Neural progenitor cell (in vitro differentiated cells): ENCODE data around the gene ITLN2. TPM values are rescaled to one million over a fixed set of nuclear protein-coding genes. Genes with fewer than 3 reads are reported as not detected.
"Not testable (repeated sequence)": the region's sequence is repeated elsewhere in the genome, so short reads cannot be mapped to it uniquely, and the experiment has no call there.

ENCODE experiments used
- DNase-seq: peaks from one replicate; pipeline ENCODE4 v3.0.0-alpha.2; 2016; ENCODE audit warnings: low spot score
- H2AFZ ChIP-seq: fragments of 200-600 bp; sonication (generic); replicated peaks from 2 replicates; pipeline ENCODE4 v1.6.1; 2016; ENCODE audit warnings: antibody characterized with exemption
- H3F3A ChIP-seq: fragments of 200-600 bp; sonication (generic); 2 replicates; pipeline ENCODE4 v1.6.1; 2016; ENCODE audit warnings: antibody characterized with exemption, low read depth
- H3K27ac ChIP-seq: fragments of 200-600 bp; sonication (generic); 2 replicates; pipeline ENCODE4 v1.5.1; 2016; ENCODE audit warnings: mild to moderate bottlenecking
- H3K27me3 ChIP-seq: fragments of 200-600 bp; sonication (generic); 2 replicates; pipeline ENCODE4 v1.6.1; 2016; ENCODE audit warnings: mild to moderate bottlenecking, moderate library complexity
- H3K36me3 ChIP-seq: fragments of 200-600 bp; sonication (generic); 2 replicates; pipeline ENCODE4 v1.5.1; 2016
- H3K4me1 ChIP-seq: fragments of 200-600 bp; sonication (generic); 2 replicates; pipeline ENCODE4 v1.6.1; 2016; ENCODE audit warnings: mixed run types
- H3K4me2 ChIP-seq: fragments of 200-600 bp; sonication (generic); 2 replicates; pipeline ENCODE4 v1.6.1; 2016
- H3K4me3 ChIP-seq: fragments of 200-600 bp; sonication (generic); 2 replicates; pipeline ENCODE4 v1.5.1; 2016
- H3K79me2 ChIP-seq: fragments of 200-600 bp; sonication (generic); 2 replicates; pipeline ENCODE4 v1.6.1; 2016; ENCODE audit warnings: low read depth
- H3K9ac ChIP-seq: fragments of 200-600 bp; sonication (generic); 2 replicates; pipeline ENCODE4 v1.6.1; 2016
- H3K9me3 ChIP-seq: fragments of 200-600 bp; sonication (generic); 2 replicates; pipeline ENCODE4 v1.5.1; 2016; ENCODE audit warnings: low read depth
- H4K20me1 ChIP-seq: fragments of 200-600 bp; sonication (generic); 2 replicates; pipeline ENCODE4 v1.6.1; 2016; ENCODE audit warnings: low read depth
- H3K27ac Mint-ChIP-seq: 3 replicates; pipeline ENCODE4 v1.8.0; 2021; ENCODE audit warnings: mixed read lengths
- H3K27me3 Mint-ChIP-seq: 2 replicates; pipeline ENCODE4 v1.8.0; 2022; ENCODE audit warnings: low read depth, mild to moderate bottlenecking, inconsistent platforms, moderate library complexity, mixed read lengths; ENCODE audit not compliant: insufficient read depth
- H3K36me3 Mint-ChIP-seq: 3 replicates; pipeline ENCODE4 v1.8.0; 2021; ENCODE audit warnings: mixed read lengths
- H3K4me1 Mint-ChIP-seq: 3 replicates; pipeline ENCODE4 v1.8.0; 2021; ENCODE audit warnings: mixed read lengths
- H3K4me3 Mint-ChIP-seq: 3 replicates; pipeline ENCODE4 v1.8.0; 2021; ENCODE audit warnings: mild to moderate bottlenecking, moderate library complexity, mixed read lengths
- H3K9me3 Mint-ChIP-seq: 3 replicates; pipeline ENCODE4 v1.8.0; 2020; ENCODE audit warnings: mixed read lengths
- CTCF ChIP-seq: fragments of 200-600 bp; sonication (generic); IDR thresholded peaks from 2 replicates; pipeline ENCODE4 v1.5.1; 2017; ENCODE audit warnings: antibody characterized with exemption, mild to moderate bottlenecking
- EZH2 ChIP-seq: fragments of 200-600 bp; sonication (generic); IDR thresholded peaks from 2 replicates; pipeline ENCODE4 v1.6.1; 2017; ENCODE audit warnings: antibody characterized with exemption, mild to moderate bottlenecking, moderate library complexity
- EZH2phosphoT487 ChIP-seq: fragments of 200-600 bp; sonication (generic); IDR thresholded peaks from 2 replicates; pipeline ENCODE4 v1.6.1; 2017; ENCODE audit warnings: antibody characterized with exemption
- total RNA-seq: library from RNA; depleted of rRNA; stranded (reverse); fragments of >200 nt; gene quantifications from 2 replicates; pipeline ENCODE4 v1.2.3, GENCODE V29; 2015; ENCODE audit warnings: low replicate concordance

The ITLN2 gene
- total RNA-seq, 1 donor from 2014 or later, result not detected

DNA sequence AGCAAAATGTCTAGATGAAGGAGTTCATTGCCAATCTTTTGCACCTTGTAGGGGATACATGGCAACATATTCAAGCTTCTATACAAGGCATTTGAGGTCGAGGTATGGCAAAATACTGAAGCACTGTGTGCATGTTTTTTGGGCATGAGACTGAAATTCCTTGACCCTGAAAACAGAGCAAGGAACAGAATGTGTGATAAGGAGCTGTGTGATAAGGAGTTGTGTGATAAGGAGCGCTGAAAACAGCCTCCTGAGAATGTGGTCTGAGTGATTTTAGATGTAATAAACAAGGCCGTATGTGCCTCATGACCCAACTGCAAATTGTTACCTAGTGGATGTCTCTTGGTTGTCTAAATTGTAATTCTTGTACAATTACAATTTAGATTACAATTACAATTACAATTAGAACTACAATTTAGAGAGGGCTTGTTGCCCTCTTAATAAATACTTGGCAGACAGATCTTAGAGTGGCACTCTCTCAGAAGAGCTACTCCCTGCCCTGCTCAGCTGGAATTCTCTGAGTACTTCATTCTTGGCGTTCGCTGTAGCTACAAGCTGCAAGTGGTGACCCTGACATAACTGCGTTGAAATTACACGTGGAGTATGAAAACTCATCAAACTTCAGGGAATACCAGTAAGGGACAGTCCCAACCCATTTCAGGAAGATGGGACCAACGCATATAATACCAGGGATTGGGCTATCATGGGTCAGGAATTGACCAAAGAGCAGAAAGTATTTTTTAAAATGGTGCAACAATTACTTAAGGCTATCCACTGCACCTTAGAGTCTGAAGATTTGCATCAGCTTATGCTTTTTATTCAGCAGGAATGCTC is 49.6 kb downstream of the ITLN2 start:
- no peak overlapping the region for H3K9ac ChIP-seq
- H2AFZ ChIP-seq, result no peak overlapping the region
- no peak overlapping the region for H3K4me2 ChIP-seq
- no peaks in the 10 kb centered on the region for H4K20me1 ChIP-seq
- no peaks in the 10 kb centered on the region for H3K9me3 ChIP-seq
- TF ChIP-seq EZH2 (no peak), CTCF (no peak), EZH2phosphoT487 (no peak)
- no peaks in the 10 kb centered on the region for H3K4me1 Mint-ChIP-seq
- no peak overlapping the region for H3K4me3 Mint-ChIP-seq
- no peaks in the 10 kb centered on the region for H3K36me3 ChIP-seq
- no peak overlapping the region for H3K27ac Mint-ChIP-seq
- no peaks in the 10 kb centered on the region for H3F3A ChIP-seq
- no peaks in the 10 kb centered on the region for H3K9me3 Mint-ChIP-seq
- no peak overlapping the region for H3K27ac ChIP-seq
- H3K27me3 Mint-ChIP-seq, result peaks cover 5% of the 10 kb centered on the region
- H3K36me3 Mint-ChIP-seq, result no peaks in the 10 kb centered on the region
- H3K79me2 ChIP-seq, result no peaks in the 10 kb centered on the region
- no peak for DNase-seq
- H3K27me3 ChIP-seq, result no peaks in the 10 kb centered on the region
- H3K4me1 ChIP-seq, result no peaks in the 10 kb centered on the region
- no peak overlapping the region for H3K4me3 ChIP-seq

DNA sequence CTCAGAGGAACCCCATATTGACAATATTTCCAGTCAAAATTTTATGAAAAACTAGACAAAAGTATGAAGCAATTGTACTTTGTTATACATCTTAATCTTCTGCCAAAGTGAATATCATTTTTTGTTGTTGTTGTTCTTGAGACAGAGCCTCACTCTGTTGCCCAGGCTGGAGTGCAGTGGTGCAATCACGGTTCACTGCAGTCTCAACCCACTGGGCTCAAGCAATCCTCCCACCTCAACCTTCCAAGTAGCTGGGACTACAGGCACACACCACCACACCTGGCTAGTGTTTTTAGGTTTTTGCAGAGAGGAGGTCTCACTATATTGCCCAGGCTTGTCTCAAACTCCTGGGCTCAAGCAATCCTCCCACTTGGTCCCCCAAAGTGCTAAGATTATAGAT is 52.4 kb downstream of the ITLN2 start:
- not testable (repeated sequence) for H3K27ac Mint-ChIP-seq, H4K20me1 ChIP-seq, H3K36me3 Mint-ChIP-seq, H3K79me2 ChIP-seq, H3K4me1 ChIP-seq, H3K4me3 Mint-ChIP-seq, H3K27ac ChIP-seq, H3K4me2 ChIP-seq, H2AFZ ChIP-seq, H3K27me3 Mint-ChIP-seq, H3K36me3 ChIP-seq, H3K4me3 ChIP-seq, DNase-seq, H3K9ac ChIP-seq, H3F3A ChIP-seq, H3K9me3 Mint-ChIP-seq, H3K9me3 ChIP-seq, H3K27me3 ChIP-seq, H3K4me1 Mint-ChIP-seq

DNA sequence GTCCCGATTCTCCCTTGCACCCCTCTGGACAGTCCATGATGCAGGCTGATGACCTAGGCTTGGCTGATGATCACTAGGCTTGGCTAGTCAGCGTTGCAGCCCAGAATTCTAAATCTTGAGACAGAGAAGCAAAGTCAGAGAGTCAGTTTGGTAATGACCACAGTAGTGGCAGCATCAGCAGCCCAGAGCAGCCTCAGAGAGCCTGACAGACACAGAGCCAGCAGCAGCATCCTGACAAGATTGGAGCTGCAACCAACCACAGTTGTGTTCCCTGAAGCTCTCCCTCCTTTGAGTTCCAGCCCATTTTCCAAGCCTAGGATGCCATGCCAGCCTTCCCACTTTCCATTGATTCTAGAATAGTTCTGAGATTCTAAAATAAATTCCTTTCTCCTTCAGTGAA is 52.8 kb downstream of the ITLN2 start:
- H3K27me3 Mint-ChIP-seq, result peaks cover 2% of the 10 kb centered on the region
- no peaks in the 10 kb centered on the region for H3K79me2 ChIP-seq
- no peaks in the 10 kb centered on the region for H3K27me3 ChIP-seq
- no peaks in the 10 kb centered on the region for H3K4me1 Mint-ChIP-seq
- H3K27ac ChIP-seq, result no peak overlapping the region
- H3K4me1 ChIP-seq, result no peaks in the 10 kb centered on the region
- no peaks in the 10 kb centered on the region for H3K9me3 Mint-ChIP-seq
- no peak overlapping the region for H3K9ac ChIP-seq
- H3K9me3 ChIP-seq, result no peaks in the 10 kb centered on the region
- H2AFZ ChIP-seq, result no peak overlapping the region
- no peaks in the 10 kb centered on the region for H4K20me1 ChIP-seq
- no peaks in the 10 kb centered on the region for H3K36me3 Mint-ChIP-seq
- no peak overlapping the region for H3K27ac Mint-ChIP-seq
- H3K4me2 ChIP-seq, result no peak overlapping the region
- DNase-seq, result no peak
- no peaks in the 10 kb centered on the region for H3F3A ChIP-seq
- H3K4me3 ChIP-seq, result no peak overlapping the region
- no peak for TF ChIP-seq EZH2phosphoT487
- TF ChIP-seq EZH2, result no peak
- TF ChIP-seq CTCF, result no peak
- no peak overlapping the region for H3K4me3 Mint-ChIP-seq
- no peaks in the 10 kb centered on the region for H3K36me3 ChIP-seq

DNA sequence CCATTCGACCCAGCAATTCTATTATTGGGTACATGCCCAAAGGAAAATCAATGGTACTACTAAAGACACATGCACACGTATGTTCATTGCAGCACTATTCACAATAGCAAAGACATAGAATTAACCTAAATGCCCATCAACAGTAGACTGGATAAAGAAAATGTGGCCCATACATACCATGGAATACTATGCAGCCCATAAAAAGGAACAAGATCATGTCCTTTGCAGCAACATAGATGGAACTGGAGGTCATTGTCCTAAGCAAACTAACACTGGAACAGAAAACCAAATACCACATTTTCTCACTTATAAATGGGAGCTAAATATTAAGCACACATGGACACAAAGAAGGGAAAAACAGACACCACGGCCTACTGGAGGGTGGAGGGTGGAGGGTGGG is 53.9 kb downstream of the ITLN2 start:
- not testable (repeated sequence) for H3K4me2 ChIP-seq, H3K79me2 ChIP-seq, H3K4me3 ChIP-seq, H3K4me1 Mint-ChIP-seq, H4K20me1 ChIP-seq, H3K4me3 Mint-ChIP-seq, H3K9me3 ChIP-seq, DNase-seq, H3K27me3 ChIP-seq, H3K9ac ChIP-seq, H2AFZ ChIP-seq, H3K27ac ChIP-seq, H3F3A ChIP-seq, H3K4me1 ChIP-seq, H3K36me3 ChIP-seq, H3K27me3 Mint-ChIP-seq, H3K9me3 Mint-ChIP-seq, H3K36me3 Mint-ChIP-seq, H3K27ac Mint-ChIP-seq

Other genes starting within 250 kb of the ITLN2 start
- gene CD48, start 243.0 kb downstream of the ITLN2 start, total RNA-seq, result not detected in 2 replicates
- gene SLAMF7, start 215.6 kb downstream of the ITLN2 start, total RNA-seq, result not detected in 2 replicates
- gene LY9, start 158.6 kb downstream of the ITLN2 start, total RNA-seq, result not detected in 2 replicates
- not detected in 2 replicates for gene CD244, start 91.9 kb downstream of the ITLN2 start, total RNA-seq
- gene ITLN1, start 69.6 kb downstream of the ITLN2 start, total RNA-seq, result not detected in 2 replicates
- 60.0 and 69.3 TPM in 2 replicates for gene F11R, start 66.3 kb upstream of the ITLN2 start, total RNA-seq
- gene TSTD1, start 84.2 kb upstream of the ITLN2 start, total RNA-seq, result 29.9 and 59.9 TPM in 2 replicates
- 74.4 and 103 TPM in 2 replicates for gene USF1, start 91.2 kb upstream of the ITLN2 start, total RNA-seq
- gene ARHGAP30, start 115.1 kb upstream of the ITLN2 start, total RNA-seq, result 0.06 TPM in 1 of 2 replicates, not detected in the other
- gene NECTIN4, start 134.7 kb upstream of the ITLN2 start, total RNA-seq, result 0.06 TPM in 1 of 2 replicates, not detected in the other
- 12.6 and 22.6 TPM in 2 replicates for gene KLHDC9, start 143.6 kb upstream of the ITLN2 start, total RNA-seq
- 57.6 and 74.1 TPM in 2 replicates for gene PFDN2, start 163.2 kb upstream of the ITLN2 start, total RNA-seq
- 39.5 and 46.3 TPM in 2 replicates for gene NIT1, start 163.3 kb upstream of the ITLN2 start, total RNA-seq
- 29.7 and 34.8 TPM in 2 replicates for gene DEDD, start 177.9 kb upstream of the ITLN2 start, total RNA-seq
- 114 and 133 TPM in 2 replicates for gene UFC1, start 199.2 kb upstream of the ITLN2 start, total RNA-seq
- 6.7 and 19.0 TPM in 2 replicates for gene USP21, start 204.7 kb upstream of the ITLN2 start, total RNA-seq
- 18.3 and 42.4 TPM in 2 replicates for gene PPOX, start 211.6 kb upstream of the ITLN2 start, total RNA-seq
- 9.5 and 36.5 TPM in 2 replicates for gene B4GALT3, start 222.7 kb upstream of the ITLN2 start, total RNA-seq
- 1.3 and 5.4 TPM in 2 replicates for gene ADAMTS4, start 244.2 kb upstream of the ITLN2 start, total RNA-seq
- gene NDUFS2, start 247.6 kb upstream of the ITLN2 start, total RNA-seq, result 105 and 107 TPM in 2 replicates